Measurements from ENCODE around the gene LAMA1. TPM values are rescaled to one million over a fixed set of nuclear protein-coding genes. Genes with fewer than 3 reads are reported as not detected.

The LAMA1 gene
- total and polyA plus RNA-seq, 2 of the 8 experiments (the other 6 are each of a cell fraction or from before 2014, with no cell fraction given): 30.4 to 48.7 TPM

DNA sequence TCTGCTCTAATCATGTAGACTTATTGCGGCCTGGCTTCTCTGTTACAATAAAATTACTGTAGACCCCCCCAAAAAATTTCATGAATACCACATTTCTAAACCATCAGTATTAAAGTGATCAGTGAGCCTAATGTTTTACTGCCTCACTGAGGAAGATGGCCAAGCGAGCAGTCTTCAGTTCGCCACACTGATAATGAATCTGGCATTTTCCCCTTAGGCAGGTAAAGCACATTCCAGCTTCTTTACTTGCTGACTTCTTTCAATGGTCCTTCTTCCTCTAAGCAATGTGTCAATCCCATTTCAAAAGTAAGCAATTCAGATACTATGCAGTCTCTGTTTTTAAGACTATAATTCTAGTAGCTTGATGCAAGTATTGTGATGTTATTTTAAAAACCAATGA lies 137.6 kb downstream of the LAMA1 start:
- Histone ChIP-seq H2BK12ac (ENCODE audit: low read depth, low read length) (no peak overlapping the region), H2BK5ac (ENCODE audit: low read depth, low read length) (no peak overlapping the region), H4K5ac (ENCODE audit: insufficient read length, low read depth, low read length) (no peak overlapping the region), H3K9ac (replicated peaks in 1 of 4; ENCODE audit: extremely low read depth in 1 of 4, low read depth in 3 of 4, low read length in 3 of 4) (no peak overlapping the region), H3K4ac (replicated peaks; ENCODE audit: insufficient read length, low read depth, low read length) (no peak overlapping the region), H3K4me1 (replicated peaks in 1 of 4; ENCODE audit: control insufficient read depth in 3 of 4, insufficient read depth in 4 of 4, low read length in 3 of 4) (no peaks in the 10 kb centered on the region), H3K36me3 (ENCODE audit: control insufficient read depth in 2 of 4, insufficient read depth in 4 of 4, low read length in 3 of 4) (peaks cover 3 to 36% (median 20%) of the 10 kb centered on the region in 4 experiments), H4K8ac (ENCODE audit: extremely low read depth, insufficient read depth, low read length) (no peak overlapping the region), H3K56ac (replicated peaks; ENCODE audit: insufficient read length, low read depth, low read length) (no peak overlapping the region), H3K23ac (ENCODE audit: insufficient read length) (no peak overlapping the region), H3K18ac (ENCODE audit: extremely low read depth, low read length) (no peak overlapping the region), H3K79me2 (ENCODE audit: control insufficient read depth in 1 of 2, insufficient read depth in 2 of 2, low read length in 2 of 2) (no peaks in the 10 kb centered on the region), H2BK20ac (ENCODE audit: low read length) (no peak overlapping the region), H3K27ac (ENCODE audit: low read depth, low read length) (no peak overlapping the region), H2BK15ac (ENCODE audit: low read length) (no peak overlapping the region), H3K79me1 (ENCODE audit: low read depth, low read length) (no peaks in the 10 kb centered on the region), H2AK5ac (ENCODE audit: low read depth, low read length) (no peak overlapping the region), H2AFZ (ENCODE audit: low read length) (no peak overlapping the region), H3K23me2 (ENCODE audit: low read depth, low read length) (no peaks in the 10 kb centered on the region), H3K9me3 (ENCODE audit: insufficient read depth in 2 of 2, low read depth in 1 of 2, low read length in 1 of 2) (no peaks in the 10 kb centered on the region), H3K4me2 (ENCODE audit: insufficient read depth in 1 of 2, low read depth in 2 of 2, low read length in 2 of 2) (no peak overlapping the region), H2BK120ac (replicated peaks; ENCODE audit: low read depth, low read length) (no peak overlapping the region), H3K27me3 (replicated peaks in 1 of 4; ENCODE audit: control insufficient read depth in 3 of 4, extremely low read depth in 1 of 4, insufficient read depth in 3 of 4, low read length in 3 of 4) (no peaks in the 10 kb centered on the region), H3K14ac (ENCODE audit: insufficient read length) (no peak overlapping the region), H4K20me1 (replicated peaks in 1 of 2; ENCODE audit: control insufficient read depth in 1 of 2, insufficient read depth in 2 of 2, low read length in 2 of 2) (no peaks in the 10 kb centered on the region), H4K91ac (replicated peaks; ENCODE audit: insufficient read length, low read length) (no peak overlapping the region), H3K4me3 (ENCODE audit: extremely low read depth in 1 of 4, insufficient read depth in 2 of 4, low read depth in 3 of 4, low read length in 4 of 4) (no peak overlapping the region)
- 94% methylated on average over 3 of the region's 3 CpGs; no CpG with 5 or more reads in 1 of the 2 experiments for WGBS, 2 experiments (ENCODE audit: extremely low coverage in 1 of 2, insufficient coverage in 1 of 2, insufficient read length in 1 of 2, insufficient replicate concordance in 2 of 2, low coverage in 1 of 2, low lambda C conversion rate in 2 of 2, missing lambda C conversion rate in 1 of 2)
- DNase-seq (ENCODE audit: low read depth in 1 of 2, low spot score in 2 of 2): no peak
- FAIRE-seq: no peak
- ChIA-PET CTCF (ENCODE audit: partially characterized antibody) (interaction anchor here (1.1 kb wide), 1 partner anchor 197 kb away, joined by 3 read pairs; no protein-coding TSS in a partner anchor), POLR2A (ENCODE audit: partially characterized antibody) (no interaction called here)
- no peak for TF ChIP-seq RXRA (IDR thresholded peaks at IDR 0.05; ENCODE audit: insufficient read depth, low read depth, low read length)
- no peak for TF ChIP-seq EGR1 (IDR thresholded peaks at IDR 0.05; ENCODE audit: borderline replicate concordance, low read depth, low read length)
- no peak for TF ChIP-seq CBX5 (IDR thresholded peaks at IDR 0.05; ENCODE audit: low read depth, low read length)
- no peak for TF ChIP-seq ZNF274 (IDR thresholded peaks at IDR 0.05; ENCODE audit: borderline replicate concordance, extremely low read depth, low read length)
- no peak for TF ChIP-seq RAD21 (IDR thresholded peaks at IDR 0.05 in 1 of 2, conservative IDR thresholded peaks at IDR 0.05 in 1 of 2; ENCODE audit: low read depth in 2 of 2, low read length in 2 of 2)
- no peak for TF ChIP-seq GTF2F1 (IDR thresholded peaks at IDR 0.05; ENCODE audit: borderline replicate concordance, low read depth, low read length)
- TF ChIP-seq CHD2 (IDR thresholded peaks at IDR 0.05; ENCODE audit: low read length): no peak
- no peak for TF ChIP-seq POLR2AphosphoS5 (IDR thresholded peaks at IDR 0.05; ENCODE audit: low read depth, low read length)

All from H1 (cell line).